ENCODE results near the gene SMIM3.

The SMIM3 gene

DNA sequence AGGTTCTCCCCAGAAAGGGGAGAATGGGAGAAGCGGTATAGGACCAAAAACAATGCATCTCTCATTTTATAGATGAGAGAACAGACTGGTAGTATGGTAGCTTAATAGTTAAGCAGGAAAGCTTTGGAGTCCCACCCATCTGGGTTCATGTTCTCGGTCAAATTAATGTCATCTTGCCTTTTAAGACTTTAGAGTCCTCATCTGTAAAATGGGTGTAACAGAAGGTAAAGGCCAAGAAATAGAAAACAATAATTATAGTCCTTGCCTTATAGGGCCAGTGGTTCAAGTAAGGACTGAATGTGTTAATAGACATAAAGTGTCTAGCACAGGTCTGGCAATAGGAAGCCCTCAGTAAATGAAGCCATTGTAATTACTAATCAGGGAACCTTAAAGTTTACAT lies 16.4 kb downstream of the SMIM3 start:
- H3K27ac ChIP-seq: no peak overlapping the region
- DNase-seq (ENCODE audit: low spot score): no peak
- no peak for TF ChIP-seq CTCF (IDR thresholded peaks at IDR 0.05)
- no peak overlapping the region for H3K4me3 ChIP-seq

DNA sequence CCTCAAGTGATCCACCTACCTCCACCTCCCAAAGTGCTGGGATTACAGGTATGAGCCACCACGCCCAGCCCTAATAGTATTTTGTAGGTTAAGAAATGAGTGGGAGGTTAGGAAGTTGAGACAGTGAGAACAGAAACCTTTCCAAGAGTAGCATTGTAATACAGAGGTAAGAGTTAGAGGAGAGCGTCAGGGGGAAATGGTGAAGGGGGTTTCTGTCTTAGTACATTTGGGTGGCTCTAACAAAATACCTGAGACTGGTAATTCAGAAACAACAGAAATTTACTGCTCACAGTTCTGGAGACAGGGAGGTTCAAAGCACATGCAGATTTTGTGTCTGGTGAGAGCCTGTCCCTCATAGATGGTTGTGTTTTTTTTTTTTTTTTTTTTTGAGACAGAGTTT lies 18.8 kb downstream of the SMIM3 start:
- H3K4me3 ChIP-seq: no peak overlapping the region
- no peak for TF ChIP-seq CTCF (IDR thresholded peaks at IDR 0.05)
- no peak for DNase-seq (ENCODE audit: low spot score)
- no peak overlapping the region for H3K27ac ChIP-seq

- no peak for DNase-seq (ENCODE audit: low spot score)
- Histone ChIP-seq H3K27ac (peak overlapping the region in 1 of 2 donors; percentile 75), H3K4me3 (peak overlapping the region; percentile 65)
- TF ChIP-seq CTCF (IDR thresholded peaks at IDR 0.05): no peak
Observed at GRCh38 chr5:150801117-150801927, 22.8 kb downstream of the SMIM3 start.

DNA sequence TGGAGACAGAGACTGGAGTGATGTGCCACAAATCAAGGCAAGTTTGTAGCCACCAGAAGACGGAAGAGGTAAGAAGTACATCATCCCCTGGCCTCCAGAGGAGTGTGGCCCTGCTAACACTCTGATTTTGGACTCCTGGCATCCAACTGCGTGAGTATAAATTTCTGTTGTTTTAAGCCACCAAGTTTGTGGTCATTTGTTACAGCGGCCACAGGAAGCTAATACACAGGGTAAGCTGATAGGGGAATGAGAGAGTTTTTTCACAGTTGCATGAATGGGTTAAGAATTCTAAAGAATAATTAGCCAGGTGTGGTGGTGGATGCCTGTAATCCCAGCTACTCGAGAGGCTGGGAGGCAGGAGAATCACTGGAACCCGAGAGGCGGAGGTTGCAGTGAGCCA lies 25.8 kb downstream of the SMIM3 start:
- Histone ChIP-seq H3K27ac (no peak overlapping the region), H3K4me3 (no peak overlapping the region)
- no peak for TF ChIP-seq CTCF (IDR thresholded peaks at IDR 0.05)
- no peak for DNase-seq (ENCODE audit: low spot score)

- DNase-seq (ENCODE audit: low spot score): no peak
- no peak for TF ChIP-seq CTCF (IDR thresholded peaks at IDR 0.05)
- H3K4me3 ChIP-seq: no peak overlapping the region
Observed at GRCh38 chr5:150809363-150809762, 30.8 kb downstream of the SMIM3 start.

DNA sequence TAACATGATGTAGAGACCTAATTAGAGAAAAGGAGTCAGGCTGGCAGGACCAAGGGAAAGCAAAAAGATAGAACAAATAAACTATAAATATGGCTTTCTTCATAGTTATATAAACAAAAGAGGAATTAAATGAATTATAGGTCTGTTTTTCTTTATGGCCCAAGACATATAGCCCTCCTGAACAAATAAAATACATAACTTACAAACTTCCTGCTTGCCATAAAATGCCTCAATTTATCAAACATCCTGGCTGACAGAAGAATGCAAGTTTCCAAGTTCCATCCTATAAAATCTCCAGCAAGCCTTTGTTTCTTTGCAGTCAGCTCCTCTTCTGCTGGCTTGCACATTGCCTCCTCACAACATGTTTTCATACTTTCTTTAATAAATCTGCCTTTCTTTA lies 36.5 kb downstream of the SMIM3 start:
- TF ChIP-seq CTCF (IDR thresholded peaks at IDR 0.05): no peak
- Histone ChIP-seq H3K4me3 (no peak overlapping the region), H3K27ac (no peak overlapping the region)
- DNase-seq (ENCODE audit: low spot score): no peak

More at GRCh38 chr5:150809363-150809762, 30.8 kb downstream of the SMIM3 start:
- no peak overlapping the region for H3K27ac ChIP-seq

DNA sequence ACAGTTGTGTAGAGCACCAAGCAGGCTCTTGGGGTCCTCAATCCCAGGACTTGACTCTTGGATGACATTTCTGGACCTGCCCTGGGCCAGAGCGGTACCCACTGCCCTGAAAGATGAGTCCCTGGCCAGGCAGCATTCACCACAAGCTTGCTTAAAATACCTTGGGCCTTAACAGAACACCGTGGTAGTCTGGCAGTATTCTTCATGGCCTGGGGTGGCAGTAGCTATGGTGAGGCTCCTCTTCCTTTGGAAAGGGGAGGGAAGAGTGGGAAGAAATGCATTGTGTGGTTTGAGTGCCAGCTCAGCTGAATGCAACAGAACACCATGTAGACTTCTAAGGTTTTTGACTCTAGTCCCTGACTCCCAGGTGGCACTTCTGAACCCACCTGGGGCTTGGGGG lies 38.4 kb downstream of the SMIM3 start:
- no peak overlapping the region for H3K4me3 ChIP-seq
- TF ChIP-seq CTCF (IDR thresholded peaks at IDR 0.05): no peak
- H3K27ac ChIP-seq: no peak overlapping the region
- DNase-seq (ENCODE audit: low spot score): no peak
